GM12892 (cell line): Measurements from ENCODE around the gene MAML3.

Experiments
- POLR2A ChIP-seq: IDR thresholded peaks from 2 replicates; pipeline ENCODE4 v1.6.1; 2011; ENCODE audit warnings: low read depth, low read length, control low read depth
- POLR2AphosphoS5 ChIP-seq: IDR thresholded peaks from 2 replicates; pipeline ENCODE4 v1.6.1; 2011; ENCODE audit warnings: low read depth, low read length, control low read depth
- TAF1 ChIP-seq: IDR thresholded peaks from 2 replicates; pipeline ENCODE4 v1.6.1; 2011; ENCODE audit warnings: low read depth, mild to moderate bottlenecking, control low read depth, low read length, borderline replicate concordance

DNA sequence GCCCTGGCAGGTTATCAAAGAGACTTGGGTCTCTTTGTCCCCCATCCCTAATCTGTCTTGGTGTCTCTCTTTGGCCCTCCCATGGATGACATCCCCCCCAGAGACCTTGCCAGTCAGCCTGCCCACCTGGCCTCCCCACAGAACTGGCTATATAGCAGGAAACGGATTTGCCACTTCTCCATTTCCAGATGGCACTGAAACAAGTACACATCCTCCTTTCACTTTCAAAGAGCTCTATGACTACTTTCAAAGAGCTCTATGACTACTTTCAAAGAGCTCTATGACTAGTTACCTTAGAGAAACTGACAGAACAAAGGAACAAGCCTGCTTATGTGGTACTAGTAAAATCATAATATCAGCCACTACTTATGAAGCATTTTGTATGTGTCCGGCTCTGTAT is 175.3 kb downstream of the MAML3 start:
- TF ChIP-seq POLR2A: no peak
- TF ChIP-seq POLR2AphosphoS5: no peak
- no peak for TF ChIP-seq TAF1
